Measurements from ENCODE around the gene ACP1. TPM values are rescaled to one million over a fixed set of nuclear protein-coding genes. Genes with fewer than 3 reads are reported as not detected.

The ACP1 gene
- 100 to 1,000 TPM; 141 to 163 TPM for total RNA-seq

DNA sequence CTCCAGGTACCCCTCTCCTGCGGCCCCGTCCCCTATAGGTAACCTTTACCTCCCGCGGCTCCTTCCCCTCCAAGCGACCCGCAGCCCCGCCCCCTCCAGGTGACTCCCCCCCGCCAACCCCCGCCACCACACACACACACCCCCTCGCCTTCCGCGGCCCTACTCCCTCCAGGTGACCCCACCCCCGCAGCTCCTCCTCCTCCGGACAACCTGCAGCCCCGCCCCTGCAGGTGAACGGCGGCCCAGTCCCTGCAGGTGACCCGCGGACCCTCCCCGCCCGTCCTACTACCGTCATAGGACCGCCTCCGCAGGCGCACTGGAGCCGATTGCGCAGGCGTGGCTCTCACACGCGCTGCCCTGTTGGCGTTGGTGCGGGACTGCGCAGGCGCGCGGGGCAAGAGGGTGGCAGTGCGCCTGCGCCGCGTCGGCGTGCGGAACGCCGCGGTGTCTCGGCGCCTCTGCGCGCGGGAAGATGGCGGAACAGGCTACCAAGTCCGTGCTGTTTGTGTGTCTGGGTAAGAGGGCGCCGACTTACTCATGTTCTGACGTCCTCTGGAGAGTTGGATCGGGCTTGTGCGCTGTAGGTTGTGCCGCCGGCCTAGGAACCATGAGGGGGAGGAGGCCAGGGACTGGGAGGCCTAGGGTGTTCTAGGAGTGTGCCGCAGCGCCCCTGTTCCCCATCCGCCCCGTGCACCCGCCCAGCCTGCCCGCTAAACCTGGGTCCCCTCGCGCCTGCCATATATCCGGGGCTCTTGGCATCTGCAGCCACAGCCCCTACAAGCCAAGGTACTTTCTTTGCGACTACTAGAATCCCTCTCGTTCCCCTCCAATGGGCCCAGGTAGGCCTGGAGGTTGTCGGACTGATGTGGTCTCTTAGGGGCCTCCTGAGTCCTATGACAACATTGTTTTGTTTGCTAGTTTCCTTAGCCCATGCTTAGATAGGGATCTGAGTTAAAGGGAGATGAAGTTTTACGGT, at the start of gene ACP1:
Gene ACP1 (plus strand): TSS at position 455 of the 976 bp plus-strand sequence. CDS start 18 bp downstream, at position 473.
- H3K27ac Mint-ChIP-seq = peak within 1 kb of the TSS; percentile 93
- peaks cover 40% of the 10 kb centered on the region for H3K4me1 Mint-ChIP-seq (ENCODE audit: low read depth)
- no peaks in the 10 kb centered on the region for H3K27me3 Mint-ChIP-seq (ENCODE audit: low read depth)
- ATAC-seq (replicated peaks in 1 of 2) (peak; percentile 89), DNase-seq (peak; percentile 94 to 95)
- peaks cover 4 to 11% of the 10 kb centered on the region in 2 donors for H3K36me3 Mint-ChIP-seq (ENCODE audit: insufficient read depth in 2 of 2)
- peak within 1 kb of the TSS; percentile 90 to 93 for H3K4me3 Mint-ChIP-seq
- H3K9me3 Mint-ChIP-seq = no peaks in the 10 kb centered on the region

DNA sequence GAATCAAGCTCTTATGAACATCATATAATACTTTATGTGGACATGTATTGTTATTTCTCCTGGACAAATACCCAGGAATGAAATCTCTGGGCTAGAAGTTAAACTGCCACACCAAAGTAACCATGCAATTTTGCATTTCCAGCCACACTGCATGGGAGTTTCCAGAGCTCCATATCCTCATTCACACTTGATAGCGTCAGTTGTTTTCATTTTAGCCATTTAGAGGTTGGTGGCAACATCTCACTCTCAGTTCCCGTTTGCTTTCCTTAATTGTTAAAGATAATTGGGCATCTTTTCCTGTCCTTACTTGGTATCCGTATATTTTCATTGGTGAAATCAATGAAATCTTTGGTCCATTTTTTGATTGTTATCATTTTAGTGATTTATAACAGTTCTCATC, 48.7 kb upstream of the ACP1 start:
- H3K9me3 Mint-ChIP-seq = peaks cover 0 to 3% of the 10 kb centered on the region in 2 donors
- H3K27me3 Mint-ChIP-seq (ENCODE audit: low read depth) = no peaks in the 10 kb centered on the region
- no peak overlapping the region for H3K27ac Mint-ChIP-seq
- DNase-seq = no peak
- peaks cover 0 to 5% of the 10 kb centered on the region in 2 donors for H3K36me3 Mint-ChIP-seq (ENCODE audit: insufficient read depth in 2 of 2)
- ATAC-seq (replicated peaks in 1 of 2) = no peak
- H3K4me1 Mint-ChIP-seq (ENCODE audit: low read depth) = no peaks in the 10 kb centered on the region
- H3K4me3 Mint-ChIP-seq = no peak overlapping the region

DNA sequence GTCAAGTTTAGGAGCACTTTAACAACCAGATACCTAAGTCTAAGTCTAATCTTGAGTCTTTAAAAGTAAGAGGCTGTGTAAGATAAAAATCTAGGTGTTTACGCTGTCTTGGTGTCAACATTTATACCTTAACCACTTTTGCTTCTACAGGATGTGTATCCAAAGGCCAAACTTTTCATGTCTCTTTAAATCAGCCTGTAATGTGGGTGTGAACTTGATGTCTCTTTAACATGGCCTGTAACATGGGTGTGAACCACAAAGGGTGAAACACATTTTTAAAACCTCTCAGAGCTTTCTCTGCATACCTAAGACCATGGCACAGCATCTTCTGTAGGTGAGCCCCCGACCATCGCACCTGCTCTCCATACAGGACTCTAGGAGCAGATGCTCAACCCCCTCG, 41.3 kb upstream of the ACP1 start:
- H3K9me3 Mint-ChIP-seq = no peaks in the 10 kb centered on the region
- ATAC-seq (replicated peaks in 1 of 2) (no peak), DNase-seq (no peak)
- no peak overlapping the region for H3K4me3 Mint-ChIP-seq
- H3K27ac Mint-ChIP-seq = no peak overlapping the region
- H3K36me3 Mint-ChIP-seq (ENCODE audit: insufficient read depth in 2 of 2) = peaks cover 4 to 10% of the 10 kb centered on the region in 2 donors
- H3K27me3 Mint-ChIP-seq (ENCODE audit: low read depth) = no peaks in the 10 kb centered on the region
- peaks cover 9% of the 10 kb centered on the region for H3K4me1 Mint-ChIP-seq (ENCODE audit: low read depth)

DNA sequence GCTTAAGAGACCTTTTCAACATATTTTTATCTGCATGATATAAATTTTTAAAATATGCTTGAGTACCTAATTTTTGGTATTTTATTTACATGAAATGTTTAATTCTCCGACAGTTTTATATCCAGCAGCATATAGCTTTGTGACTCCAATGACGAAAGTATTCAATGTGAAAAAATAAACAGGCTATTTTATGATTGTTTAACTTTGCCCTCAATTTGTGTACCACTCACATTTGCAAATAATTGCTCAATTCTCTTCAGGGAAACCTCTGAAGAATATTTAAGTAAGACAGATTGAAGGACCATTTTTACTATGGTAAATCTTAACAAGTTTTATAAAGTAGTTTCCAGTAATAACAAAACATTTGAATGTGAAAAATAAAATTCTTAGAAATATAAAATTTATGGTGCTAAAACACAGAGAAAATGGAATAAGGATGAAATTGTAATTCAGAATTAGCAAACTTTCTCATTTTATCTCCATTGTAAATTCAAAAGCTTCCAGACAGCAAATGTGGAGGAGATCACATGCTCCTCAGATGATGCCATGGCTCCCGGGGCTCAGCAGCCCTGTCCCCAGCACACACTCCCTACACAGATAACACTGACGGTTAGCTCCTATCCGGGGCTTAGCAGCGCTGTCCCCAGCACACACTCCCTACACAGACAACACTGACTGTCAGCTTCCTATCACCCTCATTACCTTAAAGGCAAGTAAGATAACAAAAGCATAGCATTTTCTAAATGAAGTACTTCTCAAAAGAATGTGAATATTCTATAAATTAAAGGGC, 40.6 kb upstream of the ACP1 start:
- Mint-ChIP-seq H3K27me3 (ENCODE audit: low read depth) (no peaks in the 10 kb centered on the region), H3K36me3 (ENCODE audit: insufficient read depth in 2 of 2) (peaks cover 4 to 10% of the 10 kb centered on the region in 2 donors), H3K27ac (no peak overlapping the region), H3K9me3 (no peaks in the 10 kb centered on the region), H3K4me1 (ENCODE audit: low read depth) (peaks cover 17% of the 10 kb centered on the region), H3K4me3 (no peak overlapping the region)
- no peak for ATAC-seq (replicated peaks in 1 of 2)
- DNase-seq = no peak

DNA sequence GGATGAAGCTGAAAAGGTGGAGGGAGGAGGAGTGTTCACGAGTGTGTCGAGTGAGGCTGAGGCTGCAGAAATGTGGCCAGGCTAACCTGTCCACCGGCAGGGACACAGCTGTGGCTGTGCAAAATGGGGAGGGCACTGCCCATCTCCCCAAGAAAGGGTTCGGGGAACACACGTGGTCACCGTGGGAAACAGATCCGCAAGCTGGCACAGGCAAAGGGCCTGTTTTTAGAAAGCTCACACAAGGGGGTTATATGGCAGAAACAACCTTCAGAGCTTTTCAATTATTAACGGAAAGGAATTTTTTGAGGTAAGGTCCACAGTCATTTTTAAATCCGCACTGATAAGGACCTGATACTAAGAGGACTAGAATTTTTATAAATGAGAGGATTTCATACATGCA, 36.6 kb upstream of the ACP1 start:
- Mint-ChIP-seq H3K27me3 (ENCODE audit: low read depth) (no peaks in the 10 kb centered on the region), H3K27ac (no peak overlapping the region), H3K36me3 (ENCODE audit: insufficient read depth in 2 of 2) (peaks cover 4 to 10% of the 10 kb centered on the region in 2 donors), H3K4me1 (ENCODE audit: low read depth) (peaks cover 17% of the 10 kb centered on the region), H3K4me3 (no peak overlapping the region), H3K9me3 (no peaks in the 10 kb centered on the region)
- DNase-seq = no peak
- ATAC-seq (replicated peaks in 1 of 2) = no peak

DNA sequence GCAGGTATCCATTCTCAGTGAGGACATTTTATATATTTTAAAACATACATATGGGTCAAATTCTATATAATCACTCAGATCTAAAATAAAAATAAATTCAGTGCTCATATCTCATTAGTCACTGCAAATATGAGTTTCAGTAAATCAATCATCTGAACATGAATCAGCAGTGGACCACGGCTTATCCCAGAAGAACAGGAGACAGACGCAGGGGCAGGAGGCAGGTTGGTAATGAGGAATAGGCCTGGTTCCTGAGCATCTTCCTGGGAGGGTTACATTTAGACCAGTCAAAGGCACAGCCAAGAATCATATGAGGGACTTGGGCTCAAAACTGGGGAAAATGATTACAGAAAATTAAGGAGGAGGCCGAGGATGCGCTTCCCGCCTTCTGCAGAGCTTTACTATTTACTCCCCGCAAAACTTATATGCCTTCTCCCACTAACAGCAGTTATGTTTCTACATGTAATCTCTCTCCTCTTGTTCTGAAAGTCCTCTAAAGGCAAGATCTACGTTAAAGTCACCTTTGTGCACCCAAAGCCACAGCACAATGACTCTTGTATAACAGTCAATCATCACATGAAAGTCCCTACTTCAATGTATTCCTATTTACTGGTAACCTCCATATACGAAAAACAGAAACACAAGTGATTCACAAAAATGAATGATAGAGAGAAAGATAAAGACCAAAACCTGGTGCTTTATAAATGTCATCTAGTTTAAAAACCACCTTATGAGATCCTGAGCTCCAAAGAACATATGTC, 36.0 kb upstream of the ACP1 start:
- Mint-ChIP-seq H3K36me3 (ENCODE audit: insufficient read depth in 2 of 2) (peaks cover 4 to 11% of the 10 kb centered on the region in 2 donors), H3K27ac (peak overlapping the region; percentile 21), H3K4me1 (ENCODE audit: low read depth) (peaks cover 17% of the 10 kb centered on the region), H3K9me3 (no peaks in the 10 kb centered on the region), H3K27me3 (ENCODE audit: low read depth) (no peaks in the 10 kb centered on the region), H3K4me3 (peak overlapping the region in 1 of 2 donors; percentile 11)
- DNase-seq = no peak
- ATAC-seq (replicated peaks in 1 of 2) = peak; percentile 67 to 89

DNA sequence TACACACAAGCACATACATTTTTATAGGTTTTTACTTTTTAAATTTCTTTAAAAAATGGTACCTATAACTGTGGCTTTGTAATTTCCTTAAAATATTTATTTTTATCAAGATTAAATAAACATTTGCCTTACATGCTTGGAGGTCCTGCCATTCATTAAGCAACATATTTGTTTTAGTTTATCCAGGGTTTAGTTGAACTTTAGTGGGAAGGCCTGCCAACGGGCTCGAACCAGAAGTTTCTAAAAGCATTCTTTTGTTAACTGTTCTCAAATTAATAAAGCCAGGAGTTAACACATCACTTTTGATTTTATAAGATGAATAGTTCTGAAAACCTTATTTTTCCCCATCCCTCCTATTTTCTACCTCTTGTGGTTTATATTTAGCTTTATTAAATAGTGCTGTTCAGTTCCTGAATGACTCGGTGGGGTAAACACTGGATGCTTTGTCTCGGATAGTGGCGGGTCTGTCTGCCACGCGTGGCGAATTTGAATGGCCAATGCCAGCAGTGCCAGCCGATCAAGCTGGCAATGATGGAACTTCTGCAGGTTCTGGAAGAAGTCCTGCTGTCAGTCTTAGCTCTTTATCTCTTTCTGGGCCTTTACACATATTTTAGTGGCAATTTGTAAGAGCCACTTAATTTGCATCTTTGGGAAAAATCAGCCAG, 33.1 kb upstream of the ACP1 start:
- Mint-ChIP-seq H3K4me3 (no peak overlapping the region), H3K9me3 (no peaks in the 10 kb centered on the region), H3K27ac (peak overlapping the region; percentile 50), H3K4me1 (ENCODE audit: low read depth) (peaks cover 17% of the 10 kb centered on the region), H3K36me3 (ENCODE audit: insufficient read depth in 2 of 2) (peaks cover 4 to 7% of the 10 kb centered on the region in 2 donors), H3K27me3 (ENCODE audit: low read depth) (no peaks in the 10 kb centered on the region)
- DNase-seq = no peak
- no peak for ATAC-seq (replicated peaks in 1 of 2)

DNA sequence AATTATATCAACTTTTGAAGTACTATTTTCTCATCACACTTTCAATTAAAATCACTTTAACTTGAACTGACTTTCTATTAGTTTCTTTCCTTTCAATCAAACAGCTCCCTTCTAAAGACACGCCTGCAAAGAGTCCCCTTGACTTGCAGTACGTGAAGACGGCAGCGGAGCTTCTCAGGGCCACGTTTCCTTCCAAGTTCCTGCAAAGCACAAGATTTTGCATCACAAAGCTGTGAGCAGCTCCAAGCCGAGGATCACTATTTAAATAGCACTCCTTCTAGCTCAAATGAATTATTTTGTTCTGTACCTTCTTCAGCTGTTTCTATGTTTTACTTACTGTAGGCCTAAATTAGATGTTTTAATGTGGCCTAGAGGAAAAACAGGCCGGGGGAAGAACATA, 31.7 kb upstream of the ACP1 start:
- no peak for DNase-seq
- Mint-ChIP-seq H3K36me3 (ENCODE audit: insufficient read depth in 2 of 2) (peaks cover 0 to 3% of the 10 kb centered on the region in 2 donors), H3K4me3 (no peak overlapping the region), H3K27ac (no peak overlapping the region), H3K9me3 (no peaks in the 10 kb centered on the region), H3K27me3 (ENCODE audit: low read depth) (no peaks in the 10 kb centered on the region), H3K4me1 (ENCODE audit: low read depth) (peaks cover 10% of the 10 kb centered on the region)
- no peak for ATAC-seq (replicated peaks in 1 of 2)

DNA sequence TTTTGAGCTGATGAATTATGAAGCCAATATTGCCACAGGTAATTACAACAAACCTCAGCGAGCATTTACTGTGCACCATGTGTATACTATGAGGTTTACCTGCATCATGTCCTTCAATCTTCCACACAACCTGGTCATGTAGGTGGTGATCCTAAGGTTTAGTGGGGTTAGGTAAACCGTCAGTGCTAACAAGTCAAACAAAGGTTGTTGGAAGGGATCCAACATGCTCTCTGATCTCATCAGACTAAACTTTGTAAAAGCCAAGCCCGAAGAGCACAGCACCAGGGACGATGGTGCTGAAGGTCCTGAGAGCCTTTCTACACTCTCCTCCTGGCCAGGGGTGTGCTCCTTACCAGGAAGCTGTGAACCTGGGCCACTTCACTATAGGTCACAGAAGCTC, 30.3 kb upstream of the ACP1 start:
- H3K27me3 Mint-ChIP-seq (ENCODE audit: low read depth) = no peaks in the 10 kb centered on the region
- peaks cover 0 to 3% of the 10 kb centered on the region in 2 donors for H3K36me3 Mint-ChIP-seq (ENCODE audit: insufficient read depth in 2 of 2)
- H3K4me1 Mint-ChIP-seq (ENCODE audit: low read depth) = no peaks in the 10 kb centered on the region
- no peak for DNase-seq
- H3K9me3 Mint-ChIP-seq = no peaks in the 10 kb centered on the region
- no peak overlapping the region for H3K4me3 Mint-ChIP-seq
- ATAC-seq (replicated peaks in 1 of 2) = no peak
- H3K27ac Mint-ChIP-seq = no peak overlapping the region

DNA sequence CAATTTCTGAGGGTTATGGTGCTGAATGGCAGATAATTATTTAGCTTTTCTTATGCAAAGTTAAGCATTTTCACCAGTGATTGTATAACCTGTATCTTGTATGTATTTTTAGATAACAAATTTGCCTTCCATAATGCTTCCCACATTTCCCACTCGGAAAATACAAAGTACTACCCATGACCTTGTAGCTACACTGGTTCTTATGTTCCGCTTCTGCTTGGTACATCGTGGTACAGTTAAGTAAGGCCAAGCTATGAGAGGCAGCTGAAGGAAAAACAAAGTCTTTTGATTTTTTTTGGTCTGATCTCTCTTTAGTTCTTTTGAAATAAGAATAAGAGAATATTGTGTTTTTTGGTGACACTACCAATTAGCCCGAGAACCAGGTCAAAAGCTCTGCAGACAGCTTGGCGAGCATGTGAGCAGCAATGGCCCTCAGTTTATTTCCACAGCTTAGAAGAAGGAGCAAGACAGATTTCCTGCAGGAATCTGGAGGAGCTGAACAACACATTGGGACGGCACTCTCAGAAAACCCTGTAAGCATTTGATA, 27.7 kb upstream of the ACP1 start:
- Mint-ChIP-seq H3K4me1 (ENCODE audit: low read depth) (no peaks in the 10 kb centered on the region), H3K27me3 (ENCODE audit: low read depth) (no peaks in the 10 kb centered on the region), H3K27ac (no peak overlapping the region), H3K4me3 (no peak overlapping the region), H3K9me3 (no peaks in the 10 kb centered on the region), H3K36me3 (ENCODE audit: insufficient read depth in 2 of 2) (peaks cover 6 to 9% of the 10 kb centered on the region in 2 donors)
- no peak for ATAC-seq (replicated peaks in 1 of 2)
- no peak for DNase-seq

DNA sequence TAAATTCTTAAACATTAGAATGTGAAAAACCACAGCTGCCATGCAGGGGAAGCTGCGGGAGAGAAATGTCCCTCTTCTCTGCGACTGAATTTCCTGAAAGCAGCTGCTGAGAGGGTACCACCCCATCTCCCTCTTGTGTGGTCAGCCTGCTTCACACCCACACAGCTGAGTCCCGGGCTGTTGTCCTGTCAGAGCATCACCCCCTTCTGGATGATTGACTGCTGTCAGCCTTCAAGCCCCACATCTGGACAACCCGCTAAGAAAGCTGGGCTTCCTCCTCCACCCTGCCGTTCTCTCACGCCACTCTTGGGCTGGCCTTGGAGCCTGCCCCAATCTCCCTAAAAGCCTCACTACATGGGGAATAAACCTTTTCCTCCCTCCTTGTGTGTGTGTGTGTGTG, 26.9 kb upstream of the ACP1 start:
- no peak for DNase-seq
- ATAC-seq (replicated peaks in 1 of 2) = no peak
- Mint-ChIP-seq H3K4me1 (ENCODE audit: low read depth) (no peaks in the 10 kb centered on the region), H3K9me3 (no peaks in the 10 kb centered on the region), H3K4me3 (no peak overlapping the region), H3K27ac (no peak overlapping the region), H3K27me3 (ENCODE audit: low read depth) (no peaks in the 10 kb centered on the region), H3K36me3 (ENCODE audit: insufficient read depth in 2 of 2) (peaks cover 6 to 14% of the 10 kb centered on the region in 2 donors)

DNA sequence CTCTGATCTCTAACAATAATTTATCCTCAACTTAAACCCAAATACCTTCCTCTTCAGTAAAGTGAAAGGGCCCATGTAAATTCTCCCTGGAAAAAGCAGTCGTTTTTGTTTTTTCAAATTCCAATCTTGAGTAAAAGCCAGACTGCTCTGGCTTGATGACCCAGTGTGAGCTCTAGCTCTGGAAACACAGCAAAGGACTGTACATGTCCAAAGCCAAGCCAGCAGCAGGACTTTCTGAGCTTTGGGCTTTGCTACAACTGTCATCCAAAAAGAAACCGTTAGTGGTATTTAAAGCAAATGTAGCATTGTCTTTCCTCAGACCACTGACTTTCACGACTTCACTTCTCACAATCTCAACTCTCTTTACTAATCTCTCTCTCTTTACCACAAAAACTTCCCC, 26.3 kb upstream of the ACP1 start:
- Mint-ChIP-seq H3K4me3 (no peak overlapping the region), H3K9me3 (no peaks in the 10 kb centered on the region), H3K36me3 (ENCODE audit: insufficient read depth in 2 of 2) (peaks cover 8 to 16% of the 10 kb centered on the region in 2 donors), H3K4me1 (ENCODE audit: low read depth) (no peaks in the 10 kb centered on the region), H3K27me3 (ENCODE audit: low read depth) (no peaks in the 10 kb centered on the region), H3K27ac (peak overlapping the region; percentile 29)
- DNase-seq (no peak), ATAC-seq (replicated peaks in 1 of 2) (no peak)
